SH-SY5Y (cell line): ENCODE results near the gene LECT2.

Source experiments
- GATA2 ChIP-seq: IDR thresholded peaks from 2 replicates; pipeline ENCODE4 v1.6.1; 2011; ENCODE audit warnings: mild to moderate bottlenecking, low read depth, low read length
- GATA3 ChIP-seq: IDR thresholded peaks from 2 replicates; pipeline ENCODE4 v1.6.1; 2011; ENCODE audit warnings: low read depth, mild to moderate bottlenecking, low read length, moderate library complexity

DNA sequence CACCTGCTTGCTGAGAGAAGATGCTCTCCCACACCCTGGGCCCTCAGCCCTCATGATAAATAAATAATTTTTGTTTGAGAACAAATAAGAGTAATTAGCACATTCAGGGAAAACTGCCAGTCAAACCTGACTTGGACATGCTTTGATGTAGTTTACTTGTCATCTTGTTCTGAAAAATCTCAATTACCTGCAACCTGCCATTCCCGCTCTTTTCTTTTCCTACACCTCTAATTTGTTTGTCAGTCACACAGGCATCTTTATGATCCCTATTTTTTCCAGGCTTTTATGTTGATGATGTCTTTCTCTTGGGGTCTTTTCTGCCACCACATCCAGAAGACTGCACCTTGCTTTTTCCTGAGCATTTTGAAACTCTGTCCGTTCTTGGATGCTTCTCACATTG, 45.4 kb upstream of the LECT2 start:
- TF ChIP-seq GATA2: no peak
- no peak for TF ChIP-seq GATA3
